OCI-LY7 (cell line): ENCODE measurements around the gene CDK17.

Experiments
- EZH2phosphoT487 ChIP-seq: fragments of 200-600 bp; sonication (generic); IDR thresholded peaks from 2 replicates; pipeline ENCODE4 v1.6.1; 2018; ENCODE audit warnings: low read depth, borderline replicate concordance, mild to moderate bottlenecking, mixed run types, antibody characterized with exemption, low read length, moderate library complexity, mixed read lengths
- TF ChIP-seq, protein P1 (sequence below): fragments of 200-600 bp; sonication (generic); conservative IDR thresholded peaks from 2 replicates; pipeline ENCODE4 v1.5.1; 2014; ENCODE audit warnings: mild to moderate bottlenecking, antibody characterized with exemption, low read length, moderate library complexity, mixed read lengths

DNA sequence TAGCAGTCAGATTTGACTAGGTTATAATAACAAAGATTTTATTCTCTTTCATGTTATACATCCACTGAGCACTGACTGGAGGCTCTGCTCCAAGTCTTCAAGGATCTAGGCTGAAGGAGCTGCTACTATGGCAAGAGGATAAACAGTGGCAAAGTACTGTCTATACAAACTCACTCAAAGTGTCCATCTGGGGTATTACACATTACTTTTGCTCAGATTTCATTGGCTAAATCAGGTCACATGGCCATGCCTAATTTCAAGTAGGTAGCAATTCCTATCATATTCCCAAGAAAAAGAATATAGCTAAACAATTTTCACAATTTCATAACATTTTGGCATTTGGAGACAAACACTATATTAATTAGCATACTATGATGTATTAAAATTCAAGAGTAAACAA lies 40.9 kb downstream of the CDK17 start:
- TF ChIP-seq, protein P1, sequence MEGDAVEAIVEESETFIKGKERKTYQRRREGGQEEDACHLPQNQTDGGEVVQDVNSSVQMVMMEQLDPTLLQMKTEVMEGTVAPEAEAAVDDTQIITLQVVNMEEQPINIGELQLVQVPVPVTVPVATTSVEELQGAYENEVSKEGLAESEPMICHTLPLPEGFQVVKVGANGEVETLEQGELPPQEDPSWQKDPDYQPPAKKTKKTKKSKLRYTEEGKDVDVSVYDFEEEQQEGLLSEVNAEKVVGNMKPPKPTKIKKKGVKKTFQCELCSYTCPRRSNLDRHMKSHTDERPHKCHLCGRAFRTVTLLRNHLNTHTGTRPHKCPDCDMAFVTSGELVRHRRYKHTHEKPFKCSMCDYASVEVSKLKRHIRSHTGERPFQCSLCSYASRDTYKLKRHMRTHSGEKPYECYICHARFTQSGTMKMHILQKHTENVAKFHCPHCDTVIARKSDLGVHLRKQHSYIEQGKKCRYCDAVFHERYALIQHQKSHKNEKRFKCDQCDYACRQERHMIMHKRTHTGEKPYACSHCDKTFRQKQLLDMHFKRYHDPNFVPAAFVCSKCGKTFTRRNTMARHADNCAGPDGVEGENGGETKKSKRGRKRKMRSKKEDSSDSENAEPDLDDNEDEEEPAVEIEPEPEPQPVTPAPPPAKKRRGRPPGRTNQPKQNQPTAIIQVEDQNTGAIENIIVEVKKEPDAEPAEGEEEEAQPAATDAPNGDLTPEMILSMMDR: no peak
- no peak for TF ChIP-seq EZH2phosphoT487
